ENCODE data around the gene SLC39A11. TPM values are rescaled to one million over a fixed set of nuclear protein-coding genes. Genes with fewer than 3 reads are reported as not detected.

The SLC39A11 gene
- total RNA-seq, 6 donors from 2014 or later = 16.3 to 57.6 (median 29.5) TPM

GRCh38 chr17:73031472-73031871 lies 61.0 kb downstream of the SLC39A11 start:
- Histone ChIP-seq H3K27me3 (no peaks in the 10 kb centered on the region), H3K27ac (no peak overlapping the region), H3K36me3 (peaks cover 0 to 16% (median 4%) of the 10 kb centered on the region in 4 donors), H3K9me3 (no peaks in the 10 kb centered on the region), H3K4me1 (peaks cover 0 to 3% (median 0%) of the 10 kb centered on the region in 4 donors), H3K4me3 (no peak overlapping the region)
- TF ChIP-seq POLR2A (IDR thresholded peaks at IDR 0.05) (no peak), POLR2AphosphoS5 (IDR thresholded peaks at IDR 0.05) (no peak), CTCF (IDR thresholded peaks at IDR 0.05) (no peak), EP300 (IDR thresholded peaks at IDR 0.05) (no peak)
- DNase-seq (no peak), ATAC-seq (ENCODE audit: low FRiP score in 2 of 2) (no peak)
- WGBS, 2 donors = 85 to 87% methylated on average over 8 of the region's 8 CpGs

GRCh38 chr17:73030995-73031394 lies 61.5 kb downstream of the SLC39A11 start:
- DNase-seq (no peak), ATAC-seq (ENCODE audit: low FRiP score in 2 of 2) (no peak)
- Histone ChIP-seq H3K36me3 (peaks cover 0 to 16% (median 4%) of the 10 kb centered on the region in 4 donors), H3K27ac (no peak overlapping the region), H3K4me3 (no peak overlapping the region), H3K27me3 (no peaks in the 10 kb centered on the region), H3K4me1 (peaks cover 0 to 3% (median 0%) of the 10 kb centered on the region in 4 donors), H3K9me3 (no peaks in the 10 kb centered on the region)
- WGBS, 2 donors = 90 to 93% methylated on average over 4 of the region's 4 CpGs
- TF ChIP-seq POLR2AphosphoS5 (IDR thresholded peaks at IDR 0.05) (no peak), CTCF (IDR thresholded peaks at IDR 0.05) (no peak), EP300 (IDR thresholded peaks at IDR 0.05) (no peak), POLR2A (IDR thresholded peaks at IDR 0.05) (no peak)

- Histone ChIP-seq H3K4me1 (peaks cover 0 to 3% (median 0%) of the 10 kb centered on the region in 4 donors), H3K4me3 (no peak overlapping the region), H3K27ac (no peak overlapping the region), H3K9me3 (no peaks in the 10 kb centered on the region), H3K27me3 (no peaks in the 10 kb centered on the region), H3K36me3 (peaks cover 0 to 16% (median 4%) of the 10 kb centered on the region in 4 donors)
- no peak for ATAC-seq (ENCODE audit: low FRiP score in 2 of 2)
- WGBS, 2 donors = 72 to 88% methylated on average over 8 of the region's 8 CpGs
- no peak for DNase-seq
- TF ChIP-seq POLR2A (IDR thresholded peaks at IDR 0.05) (no peak), EP300 (IDR thresholded peaks at IDR 0.05) (no peak), POLR2AphosphoS5 (IDR thresholded peaks at IDR 0.05) (no peak), CTCF (IDR thresholded peaks at IDR 0.05) (no peak)
Measured at GRCh38 chr17:73030501-73030921, 62.0 kb downstream of the SLC39A11 start.

- Histone ChIP-seq H3K9me3 (no peaks in the 10 kb centered on the region), H3K27ac (no peak overlapping the region), H3K4me3 (no peak overlapping the region), H3K4me1 (peaks cover 0 to 3% (median 0%) of the 10 kb centered on the region in 4 donors), H3K27me3 (no peaks in the 10 kb centered on the region), H3K36me3 (peaks cover 0 to 16% (median 4%) of the 10 kb centered on the region in 4 donors)
- no peak for TF ChIP-seq EP300 (IDR thresholded peaks at IDR 0.05)
- TF ChIP-seq POLR2A (IDR thresholded peaks at IDR 0.05) = no peak
- no peak for TF ChIP-seq POLR2AphosphoS5 (IDR thresholded peaks at IDR 0.05)
- TF ChIP-seq CTCF (IDR thresholded peaks at IDR 0.05) = no peak
- DNase-seq (no peak), ATAC-seq (ENCODE audit: low FRiP score in 2 of 2) (no peak)
- 92 to 96% methylated on average over 7 to 8 of the region's 8 CpGs for WGBS, 2 donors
Measured at GRCh38 chr17:73029991-73030390, 62.5 kb downstream of the SLC39A11 start.

- 85 to 97% methylated on average over 6 of the region's 6 CpGs for WGBS, 2 donors
- no peaks in the 10 kb centered on the region for H3K9me3 ChIP-seq
- peaks cover 0 to 3% (median 0%) of the 10 kb centered on the region in 4 donors for H3K4me1 ChIP-seq
- no peaks in the 10 kb centered on the region for H3K27me3 ChIP-seq
- no peak overlapping the region for H3K4me3 ChIP-seq
- ATAC-seq (ENCODE audit: low FRiP score in 2 of 2) = no peak
- no peak overlapping the region for H3K27ac ChIP-seq
- TF ChIP-seq CTCF (IDR thresholded peaks at IDR 0.05) = no peak
- no peak for TF ChIP-seq POLR2AphosphoS5 (IDR thresholded peaks at IDR 0.05)
- TF ChIP-seq POLR2A (IDR thresholded peaks at IDR 0.05) = no peak
- no peak for TF ChIP-seq EP300 (IDR thresholded peaks at IDR 0.05)
- H3K36me3 ChIP-seq = peaks cover 0 to 16% (median 4%) of the 10 kb centered on the region in 4 donors
- DNase-seq = no peak
Measured at GRCh38 chr17:73029021-73029420, 63.5 kb downstream of the SLC39A11 start.

Data from upper lobe of left lung (tissue), 6 donors.